ENCODE results near the gene EFCAB8.
"Not testable (repeated sequence)": the region's sequence is repeated elsewhere in the genome, so short reads cannot be mapped to it uniquely, and the experiment has no call there.

The EFCAB8 gene

DNA sequence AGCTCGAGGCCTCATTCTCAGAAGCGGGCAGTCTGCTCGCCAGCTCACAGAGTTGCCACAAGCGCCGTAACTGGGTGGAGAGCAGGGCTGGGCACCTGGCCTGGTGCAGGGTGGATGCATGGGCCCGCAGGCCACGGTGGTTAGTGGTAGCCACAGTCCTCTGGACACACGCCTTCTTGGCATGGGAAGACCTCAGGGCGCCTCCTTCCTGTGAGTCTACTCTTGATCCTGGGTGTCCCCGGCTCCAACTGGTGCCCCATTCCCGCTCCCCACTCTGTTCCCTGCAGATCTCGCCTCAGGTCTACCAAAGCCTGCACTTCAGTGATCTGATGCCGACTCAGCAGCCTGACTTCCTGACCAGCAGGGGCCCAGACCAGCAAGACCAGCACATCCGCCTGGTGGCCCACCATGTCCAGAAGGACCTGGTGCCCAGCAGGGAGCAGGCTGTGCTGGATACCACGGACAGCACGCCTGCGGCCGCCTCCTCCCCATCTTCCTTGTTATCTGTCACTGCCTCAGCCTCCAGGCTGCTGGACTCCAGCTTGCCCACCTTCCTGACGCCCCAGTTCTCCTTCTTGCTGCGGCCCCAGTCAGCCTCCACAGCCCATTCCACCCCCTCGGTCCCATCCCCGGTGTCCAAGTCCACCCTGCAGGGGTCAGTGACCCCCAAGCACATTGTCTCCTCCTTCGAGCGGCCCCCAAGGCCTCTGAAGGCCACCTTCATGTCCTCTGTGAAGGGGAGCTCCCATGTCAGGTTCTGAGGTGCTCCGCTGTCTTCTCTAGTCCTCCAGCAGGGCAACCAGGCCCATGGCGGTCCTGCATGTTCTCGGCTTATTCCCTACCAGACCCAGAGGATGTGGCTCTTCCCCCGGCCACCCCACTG, 102.4 kb downstream of the EFCAB8 start:
- Histone ChIP-seq H3K27ac (ENCODE audit: low read depth, low read length) (no peak overlapping the region), H3K4me3 (ENCODE audit: low read length) (no peak overlapping the region), H3K4me1 (ENCODE audit: insufficient read depth, low read length) (no peaks in the 10 kb centered on the region), H3K9ac (ENCODE audit: low read depth, low read length) (no peak overlapping the region), H3K9me3 (ENCODE audit: insufficient read depth, low read depth, low read length) (peaks cover 15% of the 10 kb centered on the region), H3K27me3 (ENCODE audit: insufficient read depth, low read length) (no peaks in the 10 kb centered on the region), H3K36me3 (ENCODE audit: insufficient read depth, low read length) (no peaks in the 10 kb centered on the region)
- WGBS: 91% methylated on average over 28 of the region's 28 CpGs

DNA sequence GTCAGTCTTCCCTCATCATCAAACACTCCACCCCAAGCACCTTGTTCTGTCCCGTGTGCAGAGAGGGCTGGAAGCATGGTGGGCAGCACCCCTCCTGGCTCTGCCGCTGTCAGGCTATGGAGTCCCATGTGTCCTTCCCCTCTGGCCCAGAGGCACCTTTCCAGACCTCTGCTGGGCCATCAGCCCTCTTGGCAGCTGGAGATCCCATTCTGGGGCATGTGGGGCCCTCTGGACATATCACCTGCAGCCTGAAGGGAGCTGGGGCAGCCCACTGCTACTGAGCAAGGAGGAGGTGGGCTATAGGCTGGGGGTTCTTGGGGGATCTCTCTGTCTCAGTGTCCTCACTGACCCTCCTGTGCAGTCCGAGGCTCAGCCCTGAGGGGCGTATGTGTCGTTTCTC, 103.3 kb downstream of the EFCAB8 start:
- no peaks in the 10 kb centered on the region for H3K27me3 ChIP-seq (ENCODE audit: insufficient read depth, low read length)
- H3K9ac ChIP-seq (ENCODE audit: low read depth, low read length): no peak overlapping the region
- H3K27ac ChIP-seq (ENCODE audit: low read depth, low read length): no peak overlapping the region
- H3K4me1 ChIP-seq (ENCODE audit: insufficient read depth, low read length): no peaks in the 10 kb centered on the region
- H3K36me3 ChIP-seq (ENCODE audit: insufficient read depth, low read length): no peaks in the 10 kb centered on the region
- H3K4me3 ChIP-seq (ENCODE audit: low read length): no peak overlapping the region
- 97% methylated on average over 5 of the region's 5 CpGs for WGBS
- H3K9me3 ChIP-seq (ENCODE audit: insufficient read depth, low read depth, low read length): peaks cover 5% of the 10 kb centered on the region

DNA sequence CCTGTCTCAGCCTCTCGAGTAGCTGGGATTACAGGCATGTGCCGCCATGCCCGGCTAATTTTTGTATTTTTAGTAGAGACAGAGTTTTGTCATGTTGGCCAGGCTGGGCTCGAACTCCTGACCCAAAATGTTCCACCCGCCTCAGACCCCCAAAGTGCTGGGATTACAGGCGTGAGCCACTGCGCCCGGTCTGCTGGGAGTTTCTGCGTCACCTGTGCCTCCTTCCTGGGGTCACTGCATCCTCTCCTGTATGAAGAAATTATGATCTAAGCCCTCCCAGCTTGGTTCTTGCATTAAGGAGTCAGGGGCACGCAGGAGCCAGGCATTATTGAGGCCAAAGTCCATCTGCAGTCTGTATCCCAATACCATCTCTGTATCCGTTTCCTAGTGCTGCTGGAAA, 103.9 kb downstream of the EFCAB8 start:
- 91% methylated on average over 11 of the region's 11 CpGs for whole genome bisulfite sequencing
- H3K27ac ChIP-seq (ENCODE audit: low read depth, low read length); H3K4me3 ChIP-seq (ENCODE audit: low read length); H3K9ac ChIP-seq (ENCODE audit: low read depth, low read length); H3K9me3 ChIP-seq (ENCODE audit: insufficient read depth, low read depth, low read length); H3K4me1 ChIP-seq (ENCODE audit: insufficient read depth, low read length); H3K36me3 ChIP-seq (ENCODE audit: insufficient read depth, low read length); H3K27me3 ChIP-seq (ENCODE audit: insufficient read depth, low read length): not testable (repeated sequence)

DNA sequence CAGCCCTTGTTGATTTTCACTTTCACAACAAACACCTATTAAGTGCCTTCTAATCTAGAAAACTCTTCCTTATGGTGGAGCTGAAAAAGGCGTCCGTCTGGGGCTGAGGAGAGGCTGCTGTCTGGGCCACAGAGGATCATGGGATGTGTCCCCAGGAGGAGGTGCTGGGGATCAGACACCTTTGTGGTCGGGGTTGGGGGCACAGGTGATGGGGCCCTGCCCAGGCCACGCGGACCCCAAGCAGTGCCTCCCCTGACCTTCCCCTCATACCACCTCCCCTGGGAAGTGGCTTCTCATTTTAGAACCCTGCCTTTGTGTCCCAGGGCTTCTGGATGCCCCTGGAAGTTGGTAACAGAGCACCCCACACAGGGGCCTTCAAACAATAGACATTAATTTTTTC, 104.5 kb downstream of the EFCAB8 start:
- Histone ChIP-seq H3K9me3 (ENCODE audit: insufficient read depth, low read depth, low read length) (no peaks in the 10 kb centered on the region), H3K9ac (ENCODE audit: low read depth, low read length) (no peak overlapping the region), H3K4me1 (ENCODE audit: insufficient read depth, low read length) (no peaks in the 10 kb centered on the region), H3K36me3 (ENCODE audit: insufficient read depth, low read length) (no peaks in the 10 kb centered on the region), H3K4me3 (ENCODE audit: low read length) (no peak overlapping the region), H3K27me3 (ENCODE audit: insufficient read depth, low read length) (no peaks in the 10 kb centered on the region), H3K27ac (ENCODE audit: low read depth, low read length) (no peak overlapping the region)
- 95% methylated on average over 5 of the region's 5 CpGs for WGBS

DNA sequence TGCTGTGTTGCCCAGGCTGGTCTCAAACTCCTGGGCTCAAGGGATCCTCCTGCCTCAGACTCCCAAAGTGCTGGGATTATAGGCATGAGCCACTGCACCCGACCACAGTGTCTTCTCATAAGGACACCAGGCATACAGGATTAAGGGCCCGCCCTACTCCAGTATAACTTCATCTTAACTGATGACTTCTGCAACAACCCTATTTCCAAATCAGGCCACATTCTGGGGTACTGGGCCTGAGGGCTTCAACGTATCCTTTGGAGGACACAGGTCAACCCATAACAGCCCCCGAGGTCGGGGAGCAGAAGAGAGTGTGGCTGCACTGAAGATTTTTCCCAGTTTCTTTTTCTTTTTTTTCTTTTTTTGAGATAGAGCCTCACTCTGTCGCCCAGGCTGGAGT, 105.9 kb downstream of the EFCAB8 start:
- H3K4me1 ChIP-seq (ENCODE audit: insufficient read depth, low read length): no peaks in the 10 kb centered on the region
- H3K36me3 ChIP-seq (ENCODE audit: insufficient read depth, low read length): no peaks in the 10 kb centered on the region
- H3K9ac ChIP-seq (ENCODE audit: low read depth, low read length): no peak overlapping the region
- no peak overlapping the region for H3K4me3 ChIP-seq (ENCODE audit: low read length)
- H3K9me3 ChIP-seq (ENCODE audit: insufficient read depth, low read depth, low read length): no peaks in the 10 kb centered on the region
- 91% methylated on average over 6 of the region's 6 CpGs for WGBS
- H3K27ac ChIP-seq (ENCODE audit: low read depth, low read length): no peak overlapping the region
- no peaks in the 10 kb centered on the region for H3K27me3 ChIP-seq (ENCODE audit: insufficient read depth, low read length)

DNA sequence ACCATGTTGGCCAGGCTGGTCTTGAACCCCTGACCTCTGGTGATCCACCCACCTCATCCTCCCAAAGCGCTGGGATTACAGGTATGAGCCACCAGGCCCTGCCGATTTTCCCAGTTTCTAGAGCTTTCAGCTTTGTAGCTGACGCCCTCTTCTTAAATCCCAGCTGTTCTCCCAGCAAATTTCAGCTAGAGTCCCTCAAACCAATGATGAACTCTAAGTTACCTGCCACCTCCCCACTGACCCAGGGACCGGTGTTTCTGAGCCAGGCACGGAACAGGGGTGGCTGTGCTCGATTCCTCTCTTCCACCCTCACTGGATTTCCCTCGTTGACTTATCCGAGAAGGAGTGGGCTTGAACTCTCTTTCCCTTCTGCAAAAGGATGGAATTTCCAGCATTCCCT, 106.4 kb downstream of the EFCAB8 start:
- Histone ChIP-seq H3K4me1 (ENCODE audit: insufficient read depth, low read length) (no peaks in the 10 kb centered on the region), H3K9me3 (ENCODE audit: insufficient read depth, low read depth, low read length) (no peaks in the 10 kb centered on the region), H3K4me3 (ENCODE audit: low read length) (no peak overlapping the region), H3K27ac (ENCODE audit: low read depth, low read length) (no peak overlapping the region), H3K27me3 (ENCODE audit: insufficient read depth, low read length) (no peaks in the 10 kb centered on the region), H3K9ac (ENCODE audit: low read depth, low read length) (no peak overlapping the region), H3K36me3 (ENCODE audit: insufficient read depth, low read length) (no peaks in the 10 kb centered on the region)
- 90% methylated on average over 8 of the region's 8 CpGs for WGBS

DNA sequence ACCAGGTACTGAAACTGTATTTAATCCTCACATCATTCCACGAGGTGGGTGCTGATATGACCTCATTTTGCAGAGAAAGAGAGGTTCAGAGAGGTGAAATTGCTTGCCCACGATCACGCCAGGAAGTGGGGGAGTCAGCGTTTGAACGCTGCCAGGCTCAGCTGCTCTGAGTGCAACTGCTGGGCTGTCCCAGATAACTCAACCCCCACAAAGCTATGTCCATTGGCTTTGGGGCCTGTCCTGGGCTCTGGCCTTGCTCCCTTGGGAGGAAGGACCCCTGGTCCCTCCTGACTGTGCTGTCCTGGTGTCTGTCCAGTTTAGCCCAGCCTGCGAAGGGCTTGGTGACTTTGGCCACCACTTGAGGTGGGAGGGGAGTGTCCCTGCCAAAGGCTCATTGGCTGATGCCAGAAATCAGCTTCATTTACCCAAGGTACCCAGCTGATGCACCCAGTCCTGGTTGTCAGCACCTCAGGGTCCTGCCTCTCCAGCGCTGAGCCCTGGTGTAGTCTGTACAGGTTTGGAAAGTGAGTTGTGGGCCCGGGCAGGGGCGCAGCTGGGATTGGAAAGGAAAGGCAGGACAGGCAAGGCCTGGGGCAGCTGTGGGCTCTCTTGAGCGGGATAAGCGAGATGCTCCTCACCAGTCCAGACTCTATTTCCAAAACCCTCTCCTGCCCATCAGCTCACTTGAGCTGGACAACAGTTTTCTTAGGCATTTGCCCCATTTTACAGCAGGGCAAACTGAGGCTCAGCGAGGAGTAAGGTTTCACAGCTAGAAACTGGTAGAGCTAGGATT, 107.1 kb downstream of the EFCAB8 start:
- Histone ChIP-seq H3K4me3 (ENCODE audit: low read length) (no peak overlapping the region), H3K27ac (ENCODE audit: low read depth, low read length) (no peak overlapping the region), H3K4me1 (ENCODE audit: insufficient read depth, low read length) (no peaks in the 10 kb centered on the region), H3K9me3 (ENCODE audit: insufficient read depth, low read depth, low read length) (no peaks in the 10 kb centered on the region), H3K27me3 (ENCODE audit: insufficient read depth, low read length) (no peaks in the 10 kb centered on the region), H3K9ac (ENCODE audit: low read depth, low read length) (no peak overlapping the region), H3K36me3 (ENCODE audit: insufficient read depth, low read length) (no peaks in the 10 kb centered on the region)
- 93% methylated on average over 12 of the region's 12 CpGs for WGBS

DNA sequence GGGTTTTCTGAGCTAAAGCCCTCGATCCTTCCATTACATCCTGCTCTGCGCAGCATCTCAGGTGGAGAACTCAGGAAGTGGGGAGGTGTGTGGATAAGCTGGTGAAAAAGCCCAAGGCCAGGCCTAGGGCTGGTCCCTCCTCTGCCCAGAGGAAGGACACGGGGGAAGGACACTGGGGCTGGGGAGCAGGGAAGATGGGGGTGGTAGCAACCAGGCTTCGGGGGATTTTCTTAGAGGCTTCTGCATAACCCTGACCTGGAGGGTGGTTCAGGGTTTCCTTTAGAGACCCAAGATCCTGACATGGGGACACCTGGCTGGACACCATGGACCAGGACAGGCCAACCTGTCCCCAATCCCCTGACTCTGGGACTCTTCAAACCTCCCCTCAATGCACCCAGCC, 107.7 kb downstream of the EFCAB8 start:
- Histone ChIP-seq H3K4me3 (ENCODE audit: low read length) (no peak overlapping the region), H3K4me1 (ENCODE audit: insufficient read depth, low read length) (peaks cover 3% of the 10 kb centered on the region; the same call in 1 of the 2 replicates), H3K9ac (ENCODE audit: low read depth, low read length) (no peak overlapping the region), H3K36me3 (ENCODE audit: insufficient read depth, low read length) (no peaks in the 10 kb centered on the region), H3K27me3 (ENCODE audit: insufficient read depth, low read length) (no peaks in the 10 kb centered on the region), H3K27ac (ENCODE audit: low read depth, low read length) (no peak overlapping the region), H3K9me3 (ENCODE audit: insufficient read depth, low read depth, low read length) (no peaks in the 10 kb centered on the region)
- WGBS: 94% methylated on average over 4 of the region's 4 CpGs

DNA sequence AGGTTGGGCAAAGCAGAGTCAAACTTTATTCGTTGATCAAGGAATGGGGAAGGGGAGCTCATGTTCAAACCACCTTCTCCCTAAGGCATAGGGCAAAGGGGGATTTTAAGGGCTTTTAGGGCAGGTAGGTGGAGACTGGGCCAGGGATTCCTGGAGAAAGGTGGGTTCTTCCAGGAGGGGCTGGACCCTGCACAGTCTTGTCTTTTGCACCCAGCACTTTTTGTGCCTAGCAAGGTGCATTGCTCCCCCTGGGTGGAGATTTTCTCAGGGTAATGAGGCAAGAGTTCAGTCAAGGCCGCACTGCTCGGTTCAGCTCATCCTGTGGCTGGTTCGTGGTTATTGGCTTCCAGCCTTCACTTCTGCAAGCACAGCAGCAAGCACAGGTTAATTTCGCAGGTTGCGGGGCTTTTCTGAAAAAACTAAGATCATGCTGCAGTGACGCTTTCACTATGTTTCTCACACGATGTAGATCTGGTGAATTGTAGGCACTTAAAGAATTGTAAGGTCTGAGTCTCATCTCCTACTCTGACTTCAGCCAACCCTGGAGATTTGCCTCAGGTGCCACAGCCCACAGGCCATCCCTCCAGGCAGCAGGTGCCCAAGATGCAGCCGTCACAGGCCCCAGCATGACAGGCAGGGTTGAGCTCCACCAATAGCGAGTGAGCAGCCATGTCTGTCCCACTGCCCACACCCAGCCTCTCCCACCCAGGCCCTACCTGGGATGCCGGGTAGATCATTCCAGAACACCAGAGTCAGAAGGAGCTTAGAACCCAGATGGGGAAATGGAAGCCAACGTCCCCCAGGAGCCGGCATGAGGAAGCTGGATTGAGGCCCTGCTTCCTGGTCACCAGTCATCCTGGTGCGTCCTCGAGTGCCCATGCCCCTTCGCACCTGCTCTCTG, 108.4 kb downstream of the EFCAB8 start:
- H3K36me3 ChIP-seq (ENCODE audit: insufficient read depth, low read length): no peaks in the 10 kb centered on the region
- peaks cover 10% of the 10 kb centered on the region for H3K4me1 ChIP-seq (ENCODE audit: insufficient read depth, low read length)
- no peaks in the 10 kb centered on the region for H3K9me3 ChIP-seq (ENCODE audit: insufficient read depth, low read depth, low read length)
- H3K27me3 ChIP-seq (ENCODE audit: insufficient read depth, low read length): no peaks in the 10 kb centered on the region
- H3K4me3 ChIP-seq (ENCODE audit: low read length): no peak overlapping the region
- H3K9ac ChIP-seq (ENCODE audit: low read depth, low read length): no peak overlapping the region
- 93% methylated on average over 16 of the region's 16 CpGs for WGBS
- H3K27ac ChIP-seq (ENCODE audit: low read depth, low read length): no peak overlapping the region

DNA sequence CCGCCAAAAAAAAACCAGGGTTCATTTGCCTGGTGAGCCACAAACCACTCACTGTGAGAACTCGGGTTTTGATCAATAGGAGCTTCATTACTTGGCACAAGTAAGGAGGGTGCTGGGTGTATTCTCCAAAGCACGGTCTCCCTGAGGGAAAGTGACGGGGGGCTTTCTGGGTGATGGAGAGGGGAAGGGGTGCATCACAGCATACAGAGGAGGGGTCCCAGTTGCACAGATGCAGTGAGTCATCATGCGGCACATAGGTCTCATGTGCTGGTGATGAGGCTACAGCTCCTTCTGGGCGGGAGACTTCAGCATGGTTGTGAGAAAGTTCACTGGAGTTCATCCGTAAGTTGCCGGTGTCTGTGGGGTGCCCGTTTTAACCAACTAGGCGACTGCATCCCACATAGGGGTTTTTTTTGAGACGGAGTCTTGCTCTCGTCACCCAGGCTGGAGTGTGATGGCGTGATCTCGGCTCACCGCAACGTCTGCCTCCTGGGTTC, 109.3 kb downstream of the EFCAB8 start:
- H3K4me1 ChIP-seq (ENCODE audit: insufficient read depth, low read length): peaks cover 18% of the 10 kb centered on the region

More for the DNA sequence above, 109.3 kb downstream of the EFCAB8 start:
- Histone ChIP-seq H3K9ac (ENCODE audit: low read depth, low read length) (no peak overlapping the region), H3K4me3 (ENCODE audit: low read length) (no peak overlapping the region), H3K36me3 (ENCODE audit: insufficient read depth, low read length) (no peaks in the 10 kb centered on the region), H3K9me3 (ENCODE audit: insufficient read depth, low read depth, low read length) (no peaks in the 10 kb centered on the region), H3K27ac (ENCODE audit: low read depth, low read length) (no peak overlapping the region), H3K27me3 (ENCODE audit: insufficient read depth, low read length) (no peaks in the 10 kb centered on the region)
- 94% methylated on average over 16 of the region's 16 CpGs for WGBS

Measured in HUES64 (cell line).